ENCODE results near the gene SUPT6H.

DNA sequence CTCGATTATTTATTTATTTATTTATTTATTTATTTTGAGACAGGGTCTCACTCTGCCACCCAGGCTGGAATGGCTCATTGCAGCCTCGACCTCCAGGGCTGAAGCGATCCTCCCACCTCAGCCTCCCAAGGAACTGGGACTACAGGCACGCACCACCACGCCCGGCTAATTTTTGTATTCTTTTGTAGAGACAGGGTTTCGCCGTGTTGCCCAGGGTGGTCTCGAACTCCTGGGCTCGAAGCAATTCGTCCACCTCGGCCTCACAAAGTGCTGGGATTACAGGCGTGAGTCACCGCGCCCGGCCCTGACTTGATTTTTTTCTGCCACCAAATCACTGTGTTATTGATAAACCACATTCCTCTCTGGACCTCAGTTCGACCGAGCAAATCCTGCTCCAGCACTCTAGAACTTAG lies 57.0 kb downstream of the SUPT6H start:
- TF ChIP-seq, protein P1, sequence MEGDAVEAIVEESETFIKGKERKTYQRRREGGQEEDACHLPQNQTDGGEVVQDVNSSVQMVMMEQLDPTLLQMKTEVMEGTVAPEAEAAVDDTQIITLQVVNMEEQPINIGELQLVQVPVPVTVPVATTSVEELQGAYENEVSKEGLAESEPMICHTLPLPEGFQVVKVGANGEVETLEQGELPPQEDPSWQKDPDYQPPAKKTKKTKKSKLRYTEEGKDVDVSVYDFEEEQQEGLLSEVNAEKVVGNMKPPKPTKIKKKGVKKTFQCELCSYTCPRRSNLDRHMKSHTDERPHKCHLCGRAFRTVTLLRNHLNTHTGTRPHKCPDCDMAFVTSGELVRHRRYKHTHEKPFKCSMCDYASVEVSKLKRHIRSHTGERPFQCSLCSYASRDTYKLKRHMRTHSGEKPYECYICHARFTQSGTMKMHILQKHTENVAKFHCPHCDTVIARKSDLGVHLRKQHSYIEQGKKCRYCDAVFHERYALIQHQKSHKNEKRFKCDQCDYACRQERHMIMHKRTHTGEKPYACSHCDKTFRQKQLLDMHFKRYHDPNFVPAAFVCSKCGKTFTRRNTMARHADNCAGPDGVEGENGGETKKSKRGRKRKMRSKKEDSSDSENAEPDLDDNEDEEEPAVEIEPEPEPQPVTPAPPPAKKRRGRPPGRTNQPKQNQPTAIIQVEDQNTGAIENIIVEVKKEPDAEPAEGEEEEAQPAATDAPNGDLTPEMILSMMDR (IDR thresholded peaks at IDR 0.05; ENCODE audit: poor library complexity, severe bottlenecking), result no peak
- TF ChIP-seq EP300 (conservative IDR thresholded peaks at IDR 0.05; ENCODE audit: poor library complexity, severe bottlenecking), result no peak
- TF ChIP-seq RAD21 (conservative IDR thresholded peaks at IDR 0.05), result no peak
